Ovary (tissue), 3 donors: ENCODE results near the gene BTBD9.

ENCODE experiments used
- EP300 ChIP-seq: sonication (generic); formaldehyde crosslinking; IDR thresholded peaks from one replicate; pipeline ENCODE4 v1.6.1; 2017; ENCODE audit warnings: antibody characterized with exemption
- POLR2A ChIP-seq: fragments of 450-650 bp; IDR thresholded peaks from one replicate; pipeline ENCODE4 v1.6.1; 2017; ENCODE audit warnings: antibody characterized with exemption, mild to moderate bottlenecking, moderate library complexity
- TF ChIP-seq, protein P1 (sequence below), 3 donors: fragments of 450-650 bp in 2 of 3; fragments of 200-600 bp in 1 of 3; IDR thresholded peaks; one replicate each; pipeline versions ENCODE4 v1.5.1 to v1.8.0; 2016 to 2022; ENCODE audit warnings: antibody characterized with exemption in 3 of 3, mild to moderate bottlenecking in 1 of 3
- donor health status: DM: no; HTN: no; CAD: no.

GRCh38 chr6:38177882-38178583 lies 461.7 kb downstream of the BTBD9 start:
- TF ChIP-seq POLR2A (no peak), EP300 (no peak)
- TF ChIP-seq, protein P1, sequence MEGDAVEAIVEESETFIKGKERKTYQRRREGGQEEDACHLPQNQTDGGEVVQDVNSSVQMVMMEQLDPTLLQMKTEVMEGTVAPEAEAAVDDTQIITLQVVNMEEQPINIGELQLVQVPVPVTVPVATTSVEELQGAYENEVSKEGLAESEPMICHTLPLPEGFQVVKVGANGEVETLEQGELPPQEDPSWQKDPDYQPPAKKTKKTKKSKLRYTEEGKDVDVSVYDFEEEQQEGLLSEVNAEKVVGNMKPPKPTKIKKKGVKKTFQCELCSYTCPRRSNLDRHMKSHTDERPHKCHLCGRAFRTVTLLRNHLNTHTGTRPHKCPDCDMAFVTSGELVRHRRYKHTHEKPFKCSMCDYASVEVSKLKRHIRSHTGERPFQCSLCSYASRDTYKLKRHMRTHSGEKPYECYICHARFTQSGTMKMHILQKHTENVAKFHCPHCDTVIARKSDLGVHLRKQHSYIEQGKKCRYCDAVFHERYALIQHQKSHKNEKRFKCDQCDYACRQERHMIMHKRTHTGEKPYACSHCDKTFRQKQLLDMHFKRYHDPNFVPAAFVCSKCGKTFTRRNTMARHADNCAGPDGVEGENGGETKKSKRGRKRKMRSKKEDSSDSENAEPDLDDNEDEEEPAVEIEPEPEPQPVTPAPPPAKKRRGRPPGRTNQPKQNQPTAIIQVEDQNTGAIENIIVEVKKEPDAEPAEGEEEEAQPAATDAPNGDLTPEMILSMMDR (IDR thresholded peaks at IDR 0.05): no peak
